Stimulated activated CD4-positive, alpha-beta T cell treated with anti-CD3 and anti-CD28 coated beads, TNF-alpha, amount 100 ng/mL, for 1 hour (primary cell): ENCODE results near the gene AFG3L2.
"Not testable (repeated sequence)": the region's sequence is repeated elsewhere in the genome, so short reads cannot be mapped to it uniquely, and the experiment has no call there.

ENCODE experiments used
- DNase-seq, 3 donors: peaks; one replicate each; pipeline ENCODE4 v3.0.0-alpha.2; 2020; ENCODE audit warnings: low read depth in 3 of 3, low spot score in 1 of 3

Gene AFG3L2

GRCh38 chr18:12376754-12377555 lies at the start of gene AFG3L2:
Gene AFG3L2, minus strand, starts transcription at chr18:12377227. Its CDS starts 145 bp downstream, at chr18:12377082.
- peak; percentile 100 for DNase-seq

GRCh38 chr18:12424252-12424651 lies 47.2 kb upstream of the AFG3L2 start:
- no peak for DNase-seq

DNA sequence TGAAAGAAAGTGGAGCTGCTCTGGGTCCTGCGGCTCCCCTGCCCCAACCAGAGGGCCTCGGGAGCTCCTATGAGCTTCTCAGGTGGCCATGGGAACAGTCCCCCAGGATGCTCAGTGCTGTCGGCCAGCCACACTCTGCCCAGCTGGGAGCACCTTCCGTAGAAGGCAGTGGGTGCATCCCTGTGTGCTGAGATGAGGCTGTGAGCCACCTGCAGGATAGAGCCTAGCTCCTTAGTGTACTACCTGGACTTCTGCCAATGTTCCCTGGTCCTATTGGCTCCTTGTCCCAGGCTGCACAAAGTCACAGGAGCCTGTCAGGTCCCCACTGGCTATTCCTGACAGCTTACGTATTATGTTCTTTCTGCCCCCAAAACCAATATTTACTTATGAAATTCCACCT lies 46.8 kb upstream of the AFG3L2 start:
- no peak for DNase-seq

- DNase-seq, result no peak
These were observed 46.4 kb upstream of the AFG3L2 start for GRCh38 chr18:12423393-12423792.

GRCh38 chr18:12422936-12423335 lies 45.9 kb upstream of the AFG3L2 start:
- DNase-seq, result no peak

DNA sequence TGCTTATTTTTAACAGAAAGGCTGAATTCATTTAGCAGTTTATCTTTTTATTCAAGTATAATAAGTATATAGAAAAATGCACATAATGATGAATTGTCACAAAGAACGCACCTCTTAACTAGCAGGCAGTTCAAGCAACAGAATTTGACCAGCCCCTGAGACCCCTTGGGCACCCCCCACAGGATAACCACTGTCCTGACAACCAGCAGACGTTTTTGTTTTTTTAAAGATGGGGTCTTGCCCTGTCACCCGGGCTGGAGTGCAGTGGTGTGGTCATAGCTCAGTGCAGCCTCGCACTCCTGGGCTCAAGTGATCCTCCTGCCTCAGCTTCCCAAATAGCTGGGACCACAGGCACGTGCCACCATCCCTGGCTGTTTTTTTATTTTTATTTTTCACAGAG lies 44.7 kb upstream of the AFG3L2 start:
- DNase-seq, result no peak

DNA sequence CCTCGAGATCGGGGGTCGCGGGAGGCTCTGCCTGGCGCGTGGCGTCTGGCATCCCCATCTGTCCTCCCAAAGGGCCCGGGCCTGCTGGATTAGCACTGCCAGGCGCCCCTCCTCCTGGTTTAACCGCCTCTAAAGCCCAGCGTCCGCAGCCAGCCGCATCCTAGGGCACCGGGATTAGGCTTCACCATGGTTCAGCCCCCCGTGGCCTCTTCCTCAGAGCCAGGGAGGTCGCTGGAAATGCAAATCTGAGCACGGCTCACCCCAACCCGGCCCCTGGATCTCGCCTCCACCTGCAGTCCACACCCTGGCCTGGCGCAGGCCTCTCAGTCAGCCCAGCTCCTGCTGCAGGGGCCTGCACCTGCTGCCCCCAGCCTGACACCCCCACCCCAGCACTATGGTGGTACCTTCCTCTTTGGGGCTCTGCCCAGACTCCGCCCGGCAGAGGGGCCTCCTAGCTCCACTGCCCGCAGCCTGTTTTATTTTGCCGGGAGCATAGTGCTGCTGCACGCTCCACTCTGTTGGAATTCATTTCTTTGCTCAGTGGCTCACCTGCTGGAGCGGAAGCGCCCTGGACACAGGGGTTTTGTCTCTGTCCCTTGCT lies 43.9 kb upstream of the AFG3L2 start:
- no peak for DNase-seq

GRCh38 chr18:12417687-12418086 lies 40.7 kb upstream of the AFG3L2 start:
- no peak for DNase-seq

DNA sequence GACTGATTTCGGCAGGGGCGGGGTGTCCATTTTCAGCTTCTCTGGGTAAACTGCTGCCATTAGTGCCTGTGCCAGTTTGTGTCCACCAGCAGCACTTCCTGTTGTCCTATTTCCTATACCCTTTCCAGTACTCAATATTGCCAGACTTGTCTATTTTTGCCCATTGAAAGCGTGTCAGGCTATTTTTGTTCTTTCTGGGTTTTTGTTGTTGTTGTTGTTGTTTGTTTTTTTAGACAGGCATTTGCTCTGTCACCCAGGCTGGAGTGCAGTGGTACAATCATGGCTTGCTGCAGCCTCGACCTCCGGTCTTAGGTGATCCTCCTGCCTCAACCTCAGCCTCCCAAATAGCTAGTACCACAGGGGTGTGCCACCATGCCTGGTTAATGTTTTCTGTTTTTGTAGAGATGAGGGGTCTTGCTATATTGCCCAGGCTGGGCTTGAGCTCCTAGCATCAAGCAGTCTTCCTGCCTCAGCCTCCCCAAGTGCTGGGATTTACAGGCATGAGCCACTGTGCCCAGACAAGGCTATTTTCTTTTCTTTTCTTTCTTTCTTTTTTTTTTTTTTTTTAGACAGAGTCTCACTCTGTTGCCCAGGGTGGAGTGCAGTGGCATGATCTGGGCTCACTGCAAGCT lies 39.2 kb upstream of the AFG3L2 start:
- no peak for DNase-seq

- DNase-seq, result no peak
These were observed 34.4 kb upstream of the AFG3L2 start for GRCh38 chr18:12411456-12411855.

DNA sequence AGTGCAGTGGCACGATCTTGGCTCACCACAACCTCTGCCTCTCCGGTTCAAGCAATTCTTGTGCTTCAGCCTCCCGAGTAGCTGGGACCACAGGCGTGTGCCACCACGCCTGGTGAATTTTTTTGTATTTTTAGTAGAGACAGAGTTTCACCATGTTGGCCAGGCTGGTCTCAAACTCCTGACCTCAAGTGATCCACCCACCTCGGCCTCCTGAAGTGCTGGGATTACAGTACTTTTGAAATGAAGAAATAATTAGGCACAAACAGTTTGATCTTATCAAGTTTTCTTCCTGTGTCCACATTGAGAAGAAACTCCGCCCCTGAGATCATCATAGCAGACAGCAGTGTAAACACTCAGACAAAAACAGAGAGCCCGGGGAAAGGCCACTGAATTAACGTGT lies 33.7 kb upstream of the AFG3L2 start:
- not testable (repeated sequence) for DNase-seq

DNA sequence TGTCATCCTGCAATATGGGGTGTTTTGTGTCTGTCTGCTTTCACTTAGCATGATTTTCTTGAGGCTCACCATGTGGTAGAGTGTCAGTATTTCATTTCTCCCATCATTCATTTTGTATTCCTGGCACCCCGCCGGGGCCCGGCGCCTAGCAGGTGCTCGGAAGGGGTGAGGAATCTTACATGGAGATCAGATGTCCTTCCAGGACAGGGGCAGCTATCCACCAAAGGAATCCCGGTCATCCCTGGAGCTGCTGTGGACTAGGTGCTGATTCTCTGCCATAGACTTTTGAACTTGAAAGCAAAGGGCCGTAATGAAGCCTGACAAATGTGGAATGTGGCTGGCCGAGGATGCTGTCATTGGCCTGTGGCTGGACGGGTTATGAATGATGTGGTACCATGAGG lies 33.1 kb upstream of the AFG3L2 start:
- DNase-seq, result no peak

GRCh38 chr18:12409469-12409868 lies 32.4 kb upstream of the AFG3L2 start:
- DNase-seq, result no peak

DNA sequence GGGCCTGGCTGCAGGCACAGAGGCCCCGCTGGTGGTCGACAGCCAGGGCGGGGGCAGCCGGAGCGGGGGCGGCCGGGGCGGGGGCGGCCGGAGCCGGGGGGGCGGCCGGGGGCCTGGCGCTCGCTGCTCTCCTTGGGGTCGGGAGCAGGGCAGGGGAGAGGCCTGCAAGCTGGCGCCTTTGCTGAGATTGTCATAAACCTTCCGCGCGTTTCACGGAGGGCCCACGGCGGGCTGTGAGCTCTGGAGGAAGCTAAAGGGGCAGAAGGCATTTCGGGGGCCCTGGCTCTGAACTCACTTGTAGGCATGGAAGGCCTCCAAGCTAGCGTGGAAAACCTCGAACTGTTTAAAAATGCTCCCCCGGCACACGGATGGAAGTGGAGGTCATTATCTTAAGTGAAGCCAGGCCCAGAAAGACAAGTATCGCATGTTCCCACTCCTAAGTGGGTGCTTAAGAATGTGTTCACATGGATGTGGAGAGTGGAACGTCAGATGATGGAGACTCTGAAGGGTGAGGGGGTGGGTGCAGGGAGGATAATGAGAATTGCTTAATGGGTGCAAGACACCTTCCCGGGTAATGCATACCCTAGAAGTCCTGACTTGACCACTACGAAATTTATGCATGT lies 31.3 kb upstream of the AFG3L2 start:
- no peak for DNase-seq

DNA sequence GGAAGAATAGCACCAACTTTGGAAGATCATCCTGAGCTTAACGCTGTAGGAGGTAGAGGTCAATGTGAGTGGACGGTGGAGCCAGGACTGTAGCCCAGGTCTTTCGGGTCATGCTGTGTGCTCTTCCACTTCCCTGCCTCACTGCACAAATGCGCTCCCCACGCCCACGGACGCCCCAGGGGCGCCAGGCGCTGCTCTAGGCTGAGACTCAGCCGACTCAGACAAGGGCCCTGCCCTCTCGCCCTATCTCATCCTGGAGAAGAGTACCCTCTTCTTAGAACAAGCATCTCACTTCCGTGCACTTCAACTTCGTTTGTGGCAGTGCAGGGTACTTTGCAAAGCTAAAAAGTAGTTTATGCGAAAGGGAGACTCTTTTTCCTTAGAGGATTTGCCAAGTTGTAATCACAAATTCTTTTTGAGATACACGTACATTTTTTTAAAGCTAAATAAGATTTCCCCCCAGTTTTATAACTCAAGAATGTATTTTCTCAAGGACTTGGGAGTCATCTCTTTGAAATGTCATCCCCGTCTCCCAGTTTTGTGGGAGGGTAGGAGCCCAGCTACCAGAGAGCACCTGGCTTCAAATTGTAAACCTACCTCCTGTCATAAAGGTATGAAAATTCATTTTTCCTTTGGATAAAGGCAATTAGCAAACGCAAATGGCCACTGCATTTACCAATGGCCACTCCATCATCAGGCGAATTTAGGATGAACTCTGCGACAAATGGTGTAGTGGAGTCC lies 29.5 kb upstream of the AFG3L2 start:
- DNase-seq, result no peak

- no peak for DNase-seq
These were observed 28.0 kb upstream of the AFG3L2 start for GRCh38 chr18:12405066-12405465.

DNA sequence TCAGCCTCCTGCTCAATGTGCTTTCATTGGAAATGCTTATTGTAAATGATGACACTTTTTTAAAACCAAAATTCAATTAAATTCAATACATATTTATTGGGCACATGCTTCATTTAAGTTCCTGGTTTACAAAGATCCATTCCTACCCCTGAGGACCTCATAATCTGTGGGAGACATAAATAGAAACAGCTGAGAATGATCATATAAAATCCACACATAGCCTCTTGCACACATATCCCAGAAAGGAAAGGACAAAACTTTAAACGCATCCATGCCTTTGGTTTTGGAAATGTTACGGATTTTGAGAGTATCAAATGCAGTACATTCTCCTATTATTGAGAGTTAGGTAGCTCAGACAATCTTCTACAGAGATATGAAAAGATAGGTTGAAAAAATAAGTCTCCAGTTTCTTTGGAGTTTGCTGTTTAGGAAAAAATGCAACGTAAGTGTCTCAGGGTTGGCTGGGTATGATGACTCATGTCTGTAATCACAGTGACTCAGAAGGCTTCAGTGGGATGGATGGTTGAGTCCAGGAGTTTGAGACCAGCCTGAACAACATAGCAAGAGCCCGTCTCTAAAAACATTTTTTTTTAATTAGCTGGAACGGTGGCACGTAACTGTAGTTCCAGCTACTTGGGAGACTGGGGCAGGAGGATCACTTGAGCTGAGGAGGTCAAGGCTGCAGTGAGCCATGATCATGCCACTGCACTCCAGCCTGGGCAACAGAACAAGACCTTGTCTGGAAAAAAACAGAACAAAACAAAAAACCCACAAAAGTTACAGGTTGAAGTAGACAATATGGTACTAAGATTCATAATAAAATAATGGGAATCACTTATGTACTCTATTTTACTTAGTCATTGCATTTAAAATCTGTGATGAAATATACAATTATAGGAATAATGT lies 26.8 kb upstream of the AFG3L2 start:
- DNase-seq, result no peak

DNA sequence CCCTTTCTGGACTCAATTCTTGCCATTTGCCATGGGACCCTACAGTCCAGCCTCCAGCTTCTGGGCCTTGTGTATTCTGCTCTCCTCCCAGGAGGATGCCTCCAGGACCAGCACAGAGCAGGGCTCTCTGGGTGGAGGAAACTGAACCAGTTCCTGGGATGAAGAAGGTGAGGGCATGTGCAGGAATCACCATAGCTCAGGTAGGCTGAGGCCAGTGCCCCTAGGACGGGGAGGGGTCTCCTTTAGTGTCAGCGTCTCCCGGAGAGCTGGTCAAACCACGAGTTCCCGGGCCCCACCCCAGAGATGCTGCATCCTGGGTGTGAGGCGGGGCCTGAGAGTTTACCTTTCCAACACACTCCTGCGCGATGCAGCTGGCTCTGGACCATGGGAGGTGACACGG lies 24.9 kb upstream of the AFG3L2 start:
- no peak for DNase-seq

DNA sequence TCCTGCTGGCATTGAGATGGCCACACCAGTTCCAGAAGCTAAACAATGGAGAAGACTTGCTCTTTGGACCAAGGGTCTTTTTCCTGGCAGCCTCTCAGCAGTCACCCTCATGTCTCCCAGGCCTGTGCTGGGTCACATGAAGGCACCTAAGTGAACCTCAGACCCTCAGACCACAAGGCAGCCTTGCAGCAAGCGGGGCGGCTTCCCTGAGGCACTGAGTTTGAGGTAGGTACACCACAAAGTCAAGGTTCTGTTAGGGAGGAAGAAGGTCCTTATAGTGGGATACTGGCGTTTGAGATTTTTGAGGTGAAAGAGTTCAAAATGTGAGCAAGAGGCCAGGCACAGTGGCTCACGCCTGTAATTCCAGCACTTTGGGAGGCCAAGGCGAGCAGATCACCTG lies 22.2 kb upstream of the AFG3L2 start:
- DNase-seq, result no peak

- DNase-seq, result no peak
These were observed 21.6 kb upstream of the AFG3L2 start for GRCh38 chr18:12398625-12399024.
